PC-9 (cell line): ENCODE data around the gene ABLIM2. TPM values are rescaled to one million over a fixed set of nuclear protein-coding genes. Genes with fewer than 3 reads are reported as not detected.

ENCODE experiments used
- BruUV-seq: library from RNA; stranded (reverse); fragments of 400-500 nt; replicated peaks from 2 replicates; lab custom pipeline; 2021; lab: Mats Ljungman, UMichigan
- CTCF ChIA-PET: fragments of 300-600 bp; sonication (Branson Sonifier 250); formaldehyde crosslinking; loops from one replicate; lab custom pipeline; 2022; ENCODE audit warnings: antibody characterized with exemption; lab: Charles Lee
- POLR2A ChIA-PET: fragments of 300-600 bp; sonication (Branson Sonifier 250); formaldehyde crosslinking; loops from one replicate; lab custom pipeline; 2022; ENCODE audit warnings: antibody characterized with exemption; ENCODE audit not compliant: unreplicated experiment; lab: Charles Lee
- DNase-seq, 2 experiments: peaks; one replicate each; pipeline versions ENCODE4 v3.0.0 to v3.0.0-alpha.2; 2015 to 2022; ENCODE audit warnings: mixed read lengths in 1 of 2
- H2AFZ ChIP-seq: fragments of 200-600 bp; sonication (generic); 2 replicates; pipeline ENCODE4 v1.8.1; 2017; ENCODE audit warnings: antibody characterized with exemption
- H3F3A ChIP-seq: fragments of 200-600 bp; sonication (generic); 2 replicates; pipeline ENCODE4 v1.8.1; 2017; ENCODE audit warnings: antibody characterized with exemption, mild to moderate bottlenecking, low read depth; ENCODE audit not compliant: insufficient read depth
- H3K27ac ChIP-seq: fragments of 200-600 bp; sonication (generic); 2 replicates; pipeline ENCODE4 v1.6.1; 2016; ENCODE audit warnings: mixed run types
- H3K27me3 ChIP-seq: fragments of 200-600 bp; sonication (generic); 2 replicates; pipeline ENCODE4 v1.6.1; 2016; ENCODE audit warnings: low read depth, mixed run types; ENCODE audit not compliant: insufficient read depth
- H3K36me3 ChIP-seq: fragments of 200-600 bp; sonication (generic); 2 replicates; pipeline ENCODE4 v1.6.1; 2016; ENCODE audit warnings: low read depth, mixed run types
- H3K4me1 ChIP-seq: fragments of 200-600 bp; sonication (generic); replicated peaks from 2 replicates; pipeline ENCODE4 v1.6.1; 2016; ENCODE audit warnings: mixed run types; ENCODE audit not compliant: insufficient read depth
- H3K4me2 ChIP-seq: fragments of 200-600 bp; sonication (generic); 2 replicates; pipeline ENCODE4 v1.6.1; 2017; ENCODE audit warnings: mixed run types
- H3K4me3 ChIP-seq: fragments of 200-600 bp; sonication (generic); 2 replicates; pipeline ENCODE4 v1.6.1; 2016; ENCODE audit warnings: mixed run types
- H3K79me2 ChIP-seq: fragments of 200-600 bp; sonication (generic); 2 replicates; pipeline ENCODE4 v1.6.1; 2017; ENCODE audit warnings: low read depth, mixed run types
- H3K9me2 ChIP-seq: fragments of 200-600 bp; sonication (generic); 2 replicates; pipeline ENCODE4 v1.8.1; 2017; ENCODE audit warnings: mild to moderate bottlenecking; ENCODE audit not compliant: insufficient read depth
- H3K9me3 ChIP-seq: fragments of 200-600 bp; sonication (generic); 2 replicates; pipeline ENCODE4 v1.8.1; 2016; ENCODE audit warnings: low read depth; ENCODE audit not compliant: insufficient read depth
- H4K20me1 ChIP-seq: fragments of 200-600 bp; sonication (generic); 2 replicates; pipeline ENCODE4 v1.8.1; 2017; ENCODE audit not compliant: insufficient read depth
- CTCF ChIP-seq: fragments of 200-600 bp; sonication (generic); conservative IDR thresholded peaks from 2 replicates; pipeline ENCODE4 v1.6.1; 2017; ENCODE audit warnings: mixed run types, antibody characterized with exemption, mild to moderate bottlenecking, moderate library complexity
- EZH2 ChIP-seq: fragments of 200-600 bp; sonication (generic); IDR thresholded peaks from 2 replicates; pipeline ENCODE4 v1.8.0; 2017; ENCODE audit warnings: antibody characterized with exemption, low read depth
- intact Hi-C: fragments of 100-400 bp; cut with micrococcal nuclease; formaldehyde crosslinking; loops from one replicate; pipeline ENCODE4 v1.10.0; 2022; ENCODE audit not compliant: unreplicated experiment
- total RNA-seq: library from RNA; stranded (reverse); gene quantifications from 2 replicates; pipeline ENCODE4 v1.2.3, GENCODE V29; 2021

ABLIM2 gene
- total RNA-seq, 1 experiment from 2014 or later, result 1.6 TPM

GRCh38 chr4:8038719-8039251 lies 119.8 kb downstream of the ABLIM2 start:
- no TSS peak for BruUV-seq
- H3K4me2 ChIP-seq, result no peak overlapping the region
- no peaks in the 10 kb centered on the region for H3F3A ChIP-seq
- DNase-seq, result no peak
- no peaks in the 10 kb centered on the region for H4K20me1 ChIP-seq
- no peaks in the 10 kb centered on the region for H3K4me1 ChIP-seq
- CTCF ChIA-PET, result no interaction called here
- no peak overlapping the region for H2AFZ ChIP-seq
- no peaks in the 10 kb centered on the region for H3K36me3 ChIP-seq
- no peak overlapping the region for H3K4me3 ChIP-seq
- no peaks in the 10 kb centered on the region for H3K79me2 ChIP-seq
- 0 out of 2 replicates have a peak, but pooled peaks cover 2% of the 10 kb centered on the region for H3K27me3 ChIP-seq
- H3K9me2 ChIP-seq, result no peaks in the 10 kb centered on the region
- intact Hi-C loops, result no loop called here
- H3K27ac ChIP-seq, result no peak overlapping the region
- no peak for TF ChIP-seq CTCF
- no peak for TF ChIP-seq EZH2
- H3K9me3 ChIP-seq, result no peaks in the 10 kb centered on the region
- POLR2A ChIA-PET, result no interaction called here

- H3K4me1 ChIP-seq, result no peaks in the 10 kb centered on the region
- no peak overlapping the region for H3K4me3 ChIP-seq
- no peak overlapping the region for H2AFZ ChIP-seq
- ChIA-PET CTCF (no interaction called here), POLR2A (no interaction called here)
- H3K79me2 ChIP-seq, result no peaks in the 10 kb centered on the region
- BruUV-seq, result no TSS peak
- no peaks in the 10 kb centered on the region for H3K9me3 ChIP-seq
- no peaks in the 10 kb centered on the region for H3K27me3 ChIP-seq
- DNase-seq, result no peak
- intact Hi-C loops, result no loop called here
- no peak overlapping the region for H3K27ac ChIP-seq
- no peaks in the 10 kb centered on the region for H3F3A ChIP-seq
- H3K9me2 ChIP-seq, result no peaks in the 10 kb centered on the region
- no peak overlapping the region for H3K4me2 ChIP-seq
- H4K20me1 ChIP-seq, result no peaks in the 10 kb centered on the region
- H3K36me3 ChIP-seq, result no peaks in the 10 kb centered on the region
- no peak for TF ChIP-seq CTCF
- TF ChIP-seq EZH2, result no peak
These were observed 120.5 kb downstream of the ABLIM2 start for GRCh38 chr4:8038083-8038482.

GRCh38 chr4:8037150-8037769 lies 121.4 kb downstream of the ABLIM2 start:
- Histone ChIP-seq H3K9me2 (no peaks in the 10 kb centered on the region), H2AFZ (no peak overlapping the region), H3K9me3 (no peaks in the 10 kb centered on the region), H3K4me2 (no peak overlapping the region), H4K20me1 (no peaks in the 10 kb centered on the region), H3K79me2 (no peaks in the 10 kb centered on the region), H3K27ac (no peak overlapping the region), H3K36me3 (no peaks in the 10 kb centered on the region), H3F3A (no peaks in the 10 kb centered on the region), H3K4me1 (no peaks in the 10 kb centered on the region), H3K27me3 (no peaks in the 10 kb centered on the region), H3K4me3 (no peak overlapping the region)
- no peak for DNase-seq
- BruUV-seq, result no TSS peak
- ChIA-PET POLR2A (no interaction called here), CTCF (no interaction called here)
- intact Hi-C loops, result no loop called here
- TF ChIP-seq CTCF, result no peak
- no peak for TF ChIP-seq EZH2
